Measurements from ENCODE around the gene HEATR5B.

HEATR5B gene

GRCh38 chr2:37083873-37084794 lies at the start of gene HEATR5B, which contains the start of gene GPATCH11:
Gene HEATR5B, minus strand, starts transcription at chr2:37084372. Its CDS starts 958 bp downstream, at chr2:37083414.
Gene GPATCH11, plus strand, starts transcription at chr2:37084518. Its CDS starts 3,864 bp downstream, at chr2:37088382.
- DNase-seq (ENCODE audit: low read depth) = peak; percentile 91

- DNase-seq (ENCODE audit: low read depth) = no peak
These were observed 48.7 kb upstream of the HEATR5B start for GRCh38 chr2:37132914-37133313.

GRCh38 chr2:37125416-37125815 lies 41.2 kb upstream of the HEATR5B start:
- no peak for DNase-seq (ENCODE audit: low read depth)

- DNase-seq (ENCODE audit: low read depth) = no peak
These were observed 35.0 kb upstream of the HEATR5B start for GRCh38 chr2:37119157-37119556.

- DNase-seq (ENCODE audit: low read depth) = no peak
These were observed 33.4 kb upstream of the HEATR5B start for GRCh38 chr2:37117566-37117965.

- no peak for DNase-seq (ENCODE audit: low read depth)
These were observed 27.8 kb upstream of the HEATR5B start for GRCh38 chr2:37111958-37112357.

GRCh38 chr2:37110306-37111212 lies 26.4 kb upstream of the HEATR5B start:
- no peak for DNase-seq (ENCODE audit: low read depth)

- DNase-seq (ENCODE audit: low read depth) = no peak
These were observed 25.4 kb upstream of the HEATR5B start for GRCh38 chr2:37109523-37109922.

- no peak for DNase-seq (ENCODE audit: low read depth)
These were observed 21.0 kb upstream of the HEATR5B start for GRCh38 chr2:37105150-37105549.

GRCh38 chr2:37104178-37104577 lies 20.0 kb upstream of the HEATR5B start:
- no peak for DNase-seq (ENCODE audit: low read depth)

- DNase-seq (ENCODE audit: low read depth) = no peak
These were observed 18.4 kb upstream of the HEATR5B start for GRCh38 chr2:37102588-37102987.

GRCh38 chr2:37100054-37100453 lies 15.9 kb upstream of the HEATR5B start:
- no peak for DNase-seq (ENCODE audit: low read depth)

- no peak for DNase-seq (ENCODE audit: low read depth)
These were observed 14.4 kb upstream of the HEATR5B start for GRCh38 chr2:37098416-37099118.

- no peak for DNase-seq (ENCODE audit: low read depth)
These were observed 12.4 kb upstream of the HEATR5B start for GRCh38 chr2:37096568-37096967.

GRCh38 chr2:37091873-37092272 lies 7.7 kb upstream of the HEATR5B start:
- no peak for DNase-seq (ENCODE audit: low read depth)

- DNase-seq (ENCODE audit: low read depth) = no peak
These were observed 5.9 kb upstream of the HEATR5B start for GRCh38 chr2:37090019-37090477.

- DNase-seq (ENCODE audit: low read depth) = peak; percentile 11
These were observed 1.6 kb upstream of the HEATR5B start for GRCh38 chr2:37085731-37086147.

- DNase-seq (ENCODE audit: low read depth) = no peak
These were observed 625 bp upstream of the HEATR5B start for GRCh38 chr2:37084797-37085196.

- no peak for DNase-seq (ENCODE audit: low read depth)
These were observed 3.5 kb downstream of the HEATR5B start for GRCh38 chr2:37080689-37081088.

GRCh38 chr2:37080266-37080665 lies 3.9 kb downstream of the HEATR5B start:
- DNase-seq (ENCODE audit: low read depth) = no peak

- no peak for DNase-seq (ENCODE audit: low read depth)
These were observed 13.2 kb downstream of the HEATR5B start for GRCh38 chr2:37070931-37071330.

GRCh38 chr2:37068686-37069085 lies 15.5 kb downstream of the HEATR5B start:
- DNase-seq (ENCODE audit: low read depth) = no peak
